SK-N-SH treated with all-trans-retinoic acid at 6 μM for 48 hours (cell line): ENCODE measurements around the gene ABCC3.

ENCODE experiments used
- ARNTL ChIP-seq: fragments of 450-650 bp; formaldehyde crosslinking; IDR thresholded peaks from 2 replicates; pipeline ENCODE4 v1.5.0; 2020; ENCODE audit warnings: low read depth, mild to moderate bottlenecking, moderate library complexity, borderline replicate concordance
- BACH2 ChIP-seq: fragments of 250-450 bp; sonication (Bioruptor Pico); IDR thresholded peaks from 2 replicates; pipeline ENCODE4 v1.9.0; 2021; ENCODE audit warnings: mild to moderate bottlenecking, borderline replicate concordance
- CSDC2 ChIP-seq: fragments of 250-450 bp; sonication (Bioruptor Pico); IDR thresholded peaks from 2 replicates; pipeline ENCODE4 v1.5.0; 2020; ENCODE audit warnings: mild to moderate bottlenecking, moderate library complexity
- GLIS3 ChIP-seq: fragments of 250-450 bp; sonication (Bioruptor Pico); IDR thresholded peaks from 2 replicates; pipeline ENCODE4 v1.5.0; 2020; ENCODE audit warnings: mild to moderate bottlenecking, moderate library complexity
- ISL1 ChIP-seq: fragments of 250-450 bp; sonication (Bioruptor Pico); IDR thresholded peaks from 2 replicates; pipeline ENCODE4 v2.1.2; 2022; ENCODE audit warnings: mild to moderate bottlenecking, moderate library complexity
- PPARA ChIP-seq: fragments of 250-450 bp; sonication (Bioruptor Pico); IDR thresholded peaks from 2 replicates; pipeline ENCODE4 v1.5.0; 2020; ENCODE audit warnings: mild to moderate bottlenecking, borderline replicate concordance
- RARB ChIP-seq: fragments of 250-450 bp; sonication (Bioruptor Pico); IDR thresholded peaks from 2 replicates; pipeline ENCODE4 v1.8.0; 2021; ENCODE audit warnings: mild to moderate bottlenecking, moderate library complexity
- SNAI2 ChIP-seq: fragments of 250-450 bp; sonication (Bioruptor Pico); IDR thresholded peaks from 2 replicates; pipeline ENCODE4 v1.5.0; 2020; ENCODE audit warnings: mild to moderate bottlenecking, moderate library complexity
- ZFP30 ChIP-seq: fragments of 450-650 bp; formaldehyde crosslinking; IDR thresholded peaks from 2 replicates; pipeline ENCODE4 v1.5.0; 2022; ENCODE audit warnings: mild to moderate bottlenecking, moderate library complexity
- ZNF565 ChIP-seq: fragments of 450-650 bp; formaldehyde crosslinking; conservative IDR thresholded peaks from 2 replicates; pipeline ENCODE4 v1.5.0; 2020; ENCODE audit warnings: low read depth, mild to moderate bottlenecking, moderate library complexity
- TF ChIP-seq, protein P1 (sequence below): fragments of 250-450 bp; sonication (Bioruptor Pico); IDR thresholded peaks from 2 replicates; pipeline ENCODE4 v1.5.1; 2021; ENCODE audit warnings: mild to moderate bottlenecking, moderate library complexity
- TF ChIP-seq, protein P2 (sequence below): fragments of 250-450 bp; sonication (Bioruptor Pico); IDR thresholded peaks from 2 replicates; pipeline ENCODE4 v1.5.1; 2020; ENCODE audit warnings: low read depth, mild to moderate bottlenecking, moderate library complexity
- TF ChIP-seq, protein P3 (sequence below): fragments of 250-450 bp; sonication (Bioruptor Pico); IDR thresholded peaks from 2 replicates; pipeline ENCODE4 v1.8.0; 2020; ENCODE audit warnings: mild to moderate bottlenecking, moderate library complexity, borderline replicate concordance

DNA sequence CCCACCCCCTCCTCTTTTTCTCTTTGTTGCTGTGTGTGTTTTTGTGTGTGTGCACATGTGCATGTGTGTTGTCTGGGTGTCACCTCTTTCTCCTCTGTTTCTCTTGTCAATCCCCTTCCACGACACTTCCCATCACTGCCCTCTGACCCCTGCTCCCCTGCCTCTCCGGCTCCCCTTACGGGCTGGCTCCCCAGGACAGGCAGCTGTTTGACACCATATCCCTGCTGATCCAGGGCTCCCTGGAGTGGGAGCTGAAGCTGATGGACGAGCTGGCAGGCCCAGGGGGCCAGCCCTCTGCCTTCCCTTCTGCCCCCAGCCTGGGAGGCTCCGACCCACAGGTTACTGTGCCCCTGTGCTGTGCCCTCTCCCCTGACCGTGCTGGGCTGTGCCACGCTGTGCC lies 15.2 kb upstream of the ABCC3 start:
- TF ChIP-seq, protein P1, sequence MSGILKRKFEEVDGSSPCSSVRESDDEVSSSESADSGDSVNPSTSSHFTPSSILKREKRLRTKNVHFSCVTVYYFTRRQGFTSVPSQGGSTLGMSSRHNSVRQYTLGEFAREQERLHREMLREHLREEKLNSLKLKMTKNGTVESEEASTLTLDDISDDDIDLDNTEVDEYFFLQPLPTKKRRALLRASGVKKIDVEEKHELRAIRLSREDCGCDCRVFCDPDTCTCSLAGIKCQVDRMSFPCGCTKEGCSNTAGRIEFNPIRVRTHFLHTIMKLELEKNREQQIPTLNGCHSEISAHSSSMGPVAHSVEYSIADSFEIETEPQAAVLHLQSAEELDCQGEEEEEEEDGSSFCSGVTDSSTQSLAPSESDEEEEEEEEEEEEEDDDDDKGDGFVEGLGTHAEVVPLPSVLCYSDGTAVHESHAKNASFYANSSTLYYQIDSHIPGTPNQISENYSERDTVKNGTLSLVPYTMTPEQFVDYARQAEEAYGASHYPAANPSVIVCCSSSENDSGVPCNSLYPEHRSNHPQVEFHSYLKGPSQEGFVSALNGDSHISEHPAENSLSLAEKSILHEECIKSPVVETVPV = no peak
- TF ChIP-seq SNAI2 (CRISPR knock-in tag) (no peak), RARB (CRISPR knock-in tag) (no peak), BACH2 (CRISPR knock-in tag) (no peak), PPARA (CRISPR knock-in tag) (no peak), ZFP30 (CRISPR knock-in tag) (no peak), ARNTL (no peak), GLIS3 (CRISPR knock-in tag) (no peak), ISL1 (CRISPR knock-in tag) (no peak), ZNF565 (CRISPR knock-in tag) (no peak), CSDC2 (no peak)
- TF ChIP-seq, protein P2, sequence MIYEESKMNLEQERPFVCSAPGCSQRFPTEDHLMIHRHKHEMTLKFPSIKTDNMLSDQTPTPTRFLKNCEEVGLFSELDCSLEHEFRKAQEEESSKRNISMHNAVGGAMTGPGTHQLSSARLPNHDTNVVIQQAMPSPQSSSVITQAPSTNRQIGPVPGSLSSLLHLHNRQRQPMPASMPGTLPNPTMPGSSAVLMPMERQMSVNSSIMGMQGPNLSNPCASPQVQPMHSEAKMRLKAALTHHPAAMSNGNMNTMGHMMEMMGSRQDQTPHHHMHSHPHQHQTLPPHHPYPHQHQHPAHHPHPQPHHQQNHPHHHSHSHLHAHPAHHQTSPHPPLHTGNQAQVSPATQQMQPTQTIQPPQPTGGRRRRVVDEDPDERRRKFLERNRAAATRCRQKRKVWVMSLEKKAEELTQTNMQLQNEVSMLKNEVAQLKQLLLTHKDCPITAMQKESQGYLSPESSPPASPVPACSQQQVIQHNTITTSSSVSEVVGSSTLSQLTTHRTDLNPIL (CRISPR knock-in tag) = no peak
- TF ChIP-seq, protein P3, sequence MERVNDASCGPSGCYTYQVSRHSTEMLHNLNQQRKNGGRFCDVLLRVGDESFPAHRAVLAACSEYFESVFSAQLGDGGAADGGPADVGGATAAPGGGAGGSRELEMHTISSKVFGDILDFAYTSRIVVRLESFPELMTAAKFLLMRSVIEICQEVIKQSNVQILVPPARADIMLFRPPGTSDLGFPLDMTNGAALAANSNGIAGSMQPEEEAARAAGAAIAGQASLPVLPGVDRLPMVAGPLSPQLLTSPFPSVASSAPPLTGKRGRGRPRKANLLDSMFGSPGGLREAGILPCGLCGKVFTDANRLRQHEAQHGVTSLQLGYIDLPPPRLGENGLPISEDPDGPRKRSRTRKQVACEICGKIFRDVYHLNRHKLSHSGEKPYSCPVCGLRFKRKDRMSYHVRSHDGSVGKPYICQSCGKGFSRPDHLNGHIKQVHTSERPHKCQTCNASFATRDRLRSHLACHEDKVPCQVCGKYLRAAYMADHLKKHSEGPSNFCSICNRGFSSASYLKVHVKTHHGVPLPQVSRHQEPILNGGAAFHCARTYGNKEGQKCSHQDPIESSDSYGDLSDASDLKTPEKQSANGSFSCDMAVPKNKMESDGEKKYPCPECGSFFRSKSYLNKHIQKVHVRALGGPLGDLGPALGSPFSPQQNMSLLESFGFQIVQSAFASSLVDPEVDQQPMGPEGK = no peak
